Activated CD4-positive, alpha-beta memory T cell treated with anti-CD3 and anti-CD28 coated beads, Interleukin-2, amount 10 ng/mL, durations not matched to agents 7 days and 5 days (primary cell): ENCODE data around the gene GPC6. TPM values are rescaled to one million over a fixed set of nuclear protein-coding genes. Genes with fewer than 3 reads are reported as not detected.
"Not testable (repeated sequence)": the region's sequence is repeated elsewhere in the genome, so short reads cannot be mapped to it uniquely, and the experiment has no call there.

Source experiments
- CTCF ChIA-PET: fragments of 350-600 bp; sonication (Branson Sonifier 250); formaldehyde crosslinking; loops from one replicate; lab custom pipeline; 2021; ENCODE audit warnings: antibody characterized with exemption, inconsistent platforms; lab: Charles Lee
- POLR2A ChIA-PET: fragments of 350-600 bp; sonication (Branson Sonifier 250); formaldehyde crosslinking; loops from one replicate; lab custom pipeline; 2021; ENCODE audit warnings: antibody characterized with exemption; lab: Charles Lee
- DNase-seq: peaks from one replicate; pipeline ENCODE4 v3.0.0-alpha.2; 2020
- H3K27ac Mint-ChIP-seq: one replicate; pipeline ENCODE4 v1.8.0; 2021; ENCODE audit warnings: mild to moderate bottlenecking, mixed read lengths
- H3K27me3 Mint-ChIP-seq: one replicate; pipeline ENCODE4 v1.8.0; 2021; ENCODE audit warnings: mixed read lengths
- H3K36me3 Mint-ChIP-seq: one replicate; pipeline ENCODE4 v1.8.0; 2021; ENCODE audit warnings: low read depth, mixed read lengths
- H3K4me1 Mint-ChIP-seq: one replicate; pipeline ENCODE4 v1.8.0; 2021; ENCODE audit warnings: mixed read lengths
- H3K4me3 Mint-ChIP-seq: one replicate; pipeline ENCODE4 v1.8.0; 2021; ENCODE audit warnings: mild to moderate bottlenecking, mixed read lengths
- H3K9me3 Mint-ChIP-seq: one replicate; pipeline ENCODE4 v1.8.0; 2021; ENCODE audit warnings: mixed read lengths
- total RNA-seq, 2 experiments: library from RNA; stranded (reverse); gene quantifications; one replicate each; pipeline ENCODE4 v1.2.3, GENCODE V29; 2021

GPC6 gene
- total RNA-seq: not detected

- peaks cover 5% of the 10 kb centered on the region for H3K36me3 Mint-ChIP-seq
- H3K27ac Mint-ChIP-seq: no peak within 1 kb of the TSS
- no peak within 1 kb of the TSS for H3K4me3 Mint-ChIP-seq
- H3K4me1 Mint-ChIP-seq: no peaks in the 10 kb centered on the region
- peaks cover 5% of the 10 kb centered on the region for H3K9me3 Mint-ChIP-seq
- POLR2A ChIA-PET: no interaction called here
- CTCF ChIA-PET: no interaction called here
- H3K27me3 Mint-ChIP-seq: peaks cover 34% of the 10 kb centered on the region
- DNase-seq: no peak
Observed at GRCh38 chr13:93226623-93227279, at the start of gene GPC6. GPC6 (plus strand) TSS chr13:93226807.

DNA sequence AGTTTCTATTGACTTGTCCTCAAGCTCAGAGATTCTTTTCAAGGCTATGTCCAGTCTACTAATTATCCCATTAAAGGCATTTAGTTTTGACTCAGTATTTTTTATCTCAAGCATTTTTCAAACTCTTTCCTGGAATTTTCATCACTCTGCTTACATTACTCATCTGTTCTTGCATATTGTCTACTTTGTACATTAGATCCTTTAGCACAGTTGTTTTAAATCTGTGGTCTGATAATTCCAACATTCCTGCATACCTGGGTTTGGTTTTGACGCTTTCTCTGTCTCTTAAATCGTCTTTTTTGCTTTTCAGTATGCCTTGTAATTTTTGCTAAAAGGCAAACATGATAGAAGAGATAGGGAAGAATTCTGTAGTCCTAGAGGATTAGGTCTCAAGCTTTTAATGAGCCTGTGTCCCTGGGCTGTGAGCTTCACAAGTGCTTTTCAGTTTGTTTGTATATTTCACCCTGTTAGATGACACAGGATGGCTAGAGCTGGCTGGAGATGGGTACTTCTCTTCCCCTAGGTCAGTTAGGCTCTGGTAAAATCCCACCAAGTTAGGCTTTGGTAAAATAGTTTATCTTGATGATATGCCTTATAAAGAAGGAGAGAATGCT is 46.1 kb upstream of the GPC6 start:
- Mint-ChIP-seq H3K27me3 (no peaks in the 10 kb centered on the region), H3K9me3 (peaks cover 3% of the 10 kb centered on the region), H3K36me3 (no peaks in the 10 kb centered on the region), H3K4me3 (no peak overlapping the region), H3K4me1 (no peaks in the 10 kb centered on the region), H3K27ac (no peak overlapping the region)
- ChIA-PET POLR2A (no interaction called here), CTCF (no interaction called here)
- no peak for DNase-seq

GRCh38 chr13:93182406-93182805 is 44.2 kb upstream of the GPC6 start:
- Mint-ChIP-seq H3K9me3 (peaks cover 3% of the 10 kb centered on the region), H3K27ac (no peak overlapping the region), H3K27me3 (no peaks in the 10 kb centered on the region), H3K4me3 (no peak overlapping the region), H3K4me1 (no peaks in the 10 kb centered on the region), H3K36me3 (no peaks in the 10 kb centered on the region)
- POLR2A ChIA-PET: no interaction called here
- CTCF ChIA-PET: no interaction called here
- DNase-seq: no peak

- ChIA-PET CTCF (no interaction called here), POLR2A (no interaction called here)
- DNase-seq: no peak
- H3K36me3 Mint-ChIP-seq: no peaks in the 10 kb centered on the region
- no peak overlapping the region for H3K4me3 Mint-ChIP-seq
- no peaks in the 10 kb centered on the region for H3K4me1 Mint-ChIP-seq
- no peaks in the 10 kb centered on the region for H3K27me3 Mint-ChIP-seq
- no peak overlapping the region for H3K27ac Mint-ChIP-seq
- no peaks in the 10 kb centered on the region for H3K9me3 Mint-ChIP-seq
Observed at GRCh38 chr13:93183302-93183701, 43.3 kb upstream of the GPC6 start.

DNA sequence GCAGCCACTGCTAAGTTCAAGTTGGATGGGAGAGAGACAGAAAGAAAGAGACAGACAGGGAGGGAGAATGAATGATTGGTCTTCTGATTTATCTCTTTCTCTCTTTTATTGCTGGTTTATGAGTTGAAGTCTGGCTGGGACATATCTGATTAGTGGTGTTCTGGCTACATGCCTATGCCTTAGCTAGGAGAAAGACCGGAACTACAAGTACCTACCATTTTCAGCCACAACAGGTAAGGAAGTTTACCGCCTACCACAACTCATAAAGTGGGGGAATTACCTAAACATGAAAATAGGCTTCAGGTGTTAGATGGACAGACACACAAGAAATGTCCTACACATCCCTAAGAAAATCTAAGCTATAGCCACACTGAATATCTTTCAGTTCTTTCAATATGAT is 36.6 kb upstream of the GPC6 start:
- peaks cover 5% of the 10 kb centered on the region for H3K9me3 Mint-ChIP-seq

DNA sequence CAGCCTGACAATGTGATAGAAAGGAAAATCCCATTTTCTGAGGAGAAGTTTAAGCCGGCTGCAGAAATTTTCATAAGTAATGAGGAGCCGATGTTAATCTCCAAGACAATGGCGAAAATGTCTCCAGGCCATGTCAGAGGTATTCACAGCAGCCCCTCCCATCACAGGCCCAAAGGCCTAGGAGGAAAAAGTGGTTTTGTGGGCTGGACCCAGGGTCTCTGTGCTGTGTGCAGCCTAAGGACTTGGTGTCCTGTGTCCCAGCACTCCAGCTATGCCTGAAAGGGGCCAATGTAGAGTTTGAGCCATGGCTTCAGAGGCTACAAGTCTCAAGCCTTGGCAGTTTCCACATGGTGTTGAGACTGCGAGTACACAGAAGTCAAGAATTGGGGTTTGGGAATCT is 32.9 kb upstream of the GPC6 start:
- CTCF ChIA-PET: no interaction called here
- H3K4me1 Mint-ChIP-seq: no peaks in the 10 kb centered on the region
- H3K4me3 Mint-ChIP-seq: no peak overlapping the region
- H3K27ac Mint-ChIP-seq: no peak overlapping the region
- peaks cover 5% of the 10 kb centered on the region for H3K9me3 Mint-ChIP-seq
- H3K27me3 Mint-ChIP-seq: no peaks in the 10 kb centered on the region
- POLR2A ChIA-PET: no interaction called here
- DNase-seq: no peak
- H3K36me3 Mint-ChIP-seq: no peaks in the 10 kb centered on the region

More for the DNA sequence above, 36.6 kb upstream of the GPC6 start:
- Mint-ChIP-seq H3K4me1 (no peaks in the 10 kb centered on the region), H3K4me3 (no peak overlapping the region), H3K27ac (no peak overlapping the region), H3K27me3 (no peaks in the 10 kb centered on the region), H3K36me3 (no peaks in the 10 kb centered on the region)
- CTCF ChIA-PET: no interaction called here
- no peak for DNase-seq
- POLR2A ChIA-PET: no interaction called here

GRCh38 chr13:93199856-93200255 is 26.8 kb upstream of the GPC6 start:
- ChIA-PET POLR2A (no interaction called here), CTCF (no interaction called here)
- H3K27ac Mint-ChIP-seq: no peak overlapping the region
- no peaks in the 10 kb centered on the region for H3K36me3 Mint-ChIP-seq
- H3K9me3 Mint-ChIP-seq: peaks cover under 1% of the 10 kb centered on the region
- no peak for DNase-seq
- H3K4me1 Mint-ChIP-seq: no peaks in the 10 kb centered on the region
- no peaks in the 10 kb centered on the region for H3K27me3 Mint-ChIP-seq
- H3K4me3 Mint-ChIP-seq: no peak overlapping the region

GRCh38 chr13:93200626-93201025 is 26.0 kb upstream of the GPC6 start:
- H3K9me3 Mint-ChIP-seq: no peaks in the 10 kb centered on the region
- ChIA-PET CTCF (no interaction called here), POLR2A (no interaction called here)
- H3K27me3 Mint-ChIP-seq: no peaks in the 10 kb centered on the region
- no peak overlapping the region for H3K27ac Mint-ChIP-seq
- DNase-seq: no peak
- no peak overlapping the region for H3K4me3 Mint-ChIP-seq
- no peaks in the 10 kb centered on the region for H3K4me1 Mint-ChIP-seq
- no peaks in the 10 kb centered on the region for H3K36me3 Mint-ChIP-seq

- CTCF ChIA-PET: no interaction called here
- no peaks in the 10 kb centered on the region for H3K9me3 Mint-ChIP-seq
Observed at GRCh38 chr13:93201992-93202558, 24.5 kb upstream of the GPC6 start.

GRCh38 chr13:93206778-93207392 is 19.7 kb upstream of the GPC6 start:
- DNase-seq, H3K27ac Mint-ChIP-seq, H3K4me3 Mint-ChIP-seq, H3K27me3 Mint-ChIP-seq, CTCF ChIA-PET, H3K9me3 Mint-ChIP-seq, H3K4me1 Mint-ChIP-seq, H3K36me3 Mint-ChIP-seq, POLR2A ChIA-PET: not testable (repeated sequence)

More at GRCh38 chr13:93201992-93202558, 24.5 kb upstream of the GPC6 start:
- no peaks in the 10 kb centered on the region for H3K27me3 Mint-ChIP-seq
- H3K4me1 Mint-ChIP-seq: no peaks in the 10 kb centered on the region
- POLR2A ChIA-PET: no interaction called here
- no peak overlapping the region for H3K27ac Mint-ChIP-seq
- H3K36me3 Mint-ChIP-seq: no peaks in the 10 kb centered on the region
- H3K4me3 Mint-ChIP-seq: no peak overlapping the region
- no peak for DNase-seq

GRCh38 chr13:93216122-93216521 is 10.5 kb upstream of the GPC6 start:
- no peak overlapping the region for H3K27ac Mint-ChIP-seq
- no peaks in the 10 kb centered on the region for H3K27me3 Mint-ChIP-seq
- H3K4me1 Mint-ChIP-seq: no peaks in the 10 kb centered on the region
- H3K4me3 Mint-ChIP-seq: no peak overlapping the region
- CTCF ChIA-PET: no interaction called here
- DNase-seq: no peak
- POLR2A ChIA-PET: no interaction called here
- H3K9me3 Mint-ChIP-seq: no peaks in the 10 kb centered on the region
- H3K36me3 Mint-ChIP-seq: no peaks in the 10 kb centered on the region

GRCh38 chr13:93217721-93218261 is 8.8 kb upstream of the GPC6 start:
- Mint-ChIP-seq H3K4me3 (no peak overlapping the region), H3K27ac (no peak overlapping the region), H3K36me3 (no peaks in the 10 kb centered on the region), H3K27me3 (no peaks in the 10 kb centered on the region), H3K9me3 (no peaks in the 10 kb centered on the region), H3K4me1 (no peaks in the 10 kb centered on the region)
- POLR2A ChIA-PET: no interaction called here
- CTCF ChIA-PET: no interaction called here
- no peak for DNase-seq

DNA sequence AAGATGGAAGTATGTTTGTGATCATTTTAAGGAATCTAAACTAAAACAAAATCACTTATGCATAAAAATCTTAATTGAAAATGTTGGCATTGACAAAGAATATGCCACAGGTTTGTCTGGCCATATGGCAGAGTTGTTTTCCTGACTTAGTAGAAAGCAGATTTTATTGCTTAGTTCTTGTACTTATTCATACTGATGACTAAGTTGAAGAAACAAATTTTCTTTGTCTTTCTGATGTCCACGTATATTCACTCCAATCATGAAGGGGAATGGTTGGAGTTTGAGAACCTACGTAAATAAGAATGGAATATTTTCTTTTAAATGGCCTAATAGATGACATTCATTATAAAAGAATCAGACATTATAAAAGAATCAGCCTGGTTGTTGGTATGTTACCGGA is 8.0 kb upstream of the GPC6 start:
- DNase-seq: no peak
- no peak overlapping the region for H3K27ac Mint-ChIP-seq
- ChIA-PET CTCF (no interaction called here), POLR2A (no interaction called here)
- H3K4me3 Mint-ChIP-seq: no peak overlapping the region
- no peaks in the 10 kb centered on the region for H3K36me3 Mint-ChIP-seq
- H3K4me1 Mint-ChIP-seq: no peaks in the 10 kb centered on the region
- H3K27me3 Mint-ChIP-seq: no peaks in the 10 kb centered on the region
- H3K9me3 Mint-ChIP-seq: no peaks in the 10 kb centered on the region
